ENCODE measurements around the gene XXYLT1.

DNA sequence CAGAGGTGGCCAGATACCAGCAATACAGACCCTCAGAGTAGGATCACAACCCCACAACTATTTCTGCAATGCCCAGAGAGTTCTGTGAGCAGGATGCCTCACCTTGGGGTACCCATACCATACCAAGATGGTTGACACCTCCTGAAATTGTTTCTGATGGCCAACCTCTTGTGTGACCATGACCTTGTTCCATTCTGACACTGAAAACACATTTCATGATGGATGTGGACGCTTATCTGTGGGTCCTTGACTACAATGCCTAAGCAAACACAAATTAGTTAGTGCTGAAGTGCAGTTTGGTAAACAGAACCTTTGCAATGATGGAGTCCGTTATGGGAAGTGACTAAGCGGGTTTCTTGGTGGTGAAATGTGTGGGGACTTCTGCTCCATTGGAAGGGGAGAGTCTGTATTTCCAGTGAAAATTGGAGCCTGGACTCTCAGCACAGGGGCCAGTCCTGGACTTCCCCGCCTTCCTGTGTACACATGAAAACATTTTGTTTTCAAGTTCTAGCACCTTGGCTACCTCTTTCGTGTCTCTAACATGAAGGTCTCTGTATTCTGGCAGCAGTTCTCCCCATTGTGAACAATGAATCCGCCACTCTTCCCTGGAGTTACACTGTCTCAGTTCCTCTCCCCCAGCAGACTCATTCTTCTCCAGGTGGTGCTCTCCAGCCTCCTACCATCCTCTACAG lies 106.2 kb downstream of the XXYLT1 start:
- TF ChIP-seq, protein P1, sequence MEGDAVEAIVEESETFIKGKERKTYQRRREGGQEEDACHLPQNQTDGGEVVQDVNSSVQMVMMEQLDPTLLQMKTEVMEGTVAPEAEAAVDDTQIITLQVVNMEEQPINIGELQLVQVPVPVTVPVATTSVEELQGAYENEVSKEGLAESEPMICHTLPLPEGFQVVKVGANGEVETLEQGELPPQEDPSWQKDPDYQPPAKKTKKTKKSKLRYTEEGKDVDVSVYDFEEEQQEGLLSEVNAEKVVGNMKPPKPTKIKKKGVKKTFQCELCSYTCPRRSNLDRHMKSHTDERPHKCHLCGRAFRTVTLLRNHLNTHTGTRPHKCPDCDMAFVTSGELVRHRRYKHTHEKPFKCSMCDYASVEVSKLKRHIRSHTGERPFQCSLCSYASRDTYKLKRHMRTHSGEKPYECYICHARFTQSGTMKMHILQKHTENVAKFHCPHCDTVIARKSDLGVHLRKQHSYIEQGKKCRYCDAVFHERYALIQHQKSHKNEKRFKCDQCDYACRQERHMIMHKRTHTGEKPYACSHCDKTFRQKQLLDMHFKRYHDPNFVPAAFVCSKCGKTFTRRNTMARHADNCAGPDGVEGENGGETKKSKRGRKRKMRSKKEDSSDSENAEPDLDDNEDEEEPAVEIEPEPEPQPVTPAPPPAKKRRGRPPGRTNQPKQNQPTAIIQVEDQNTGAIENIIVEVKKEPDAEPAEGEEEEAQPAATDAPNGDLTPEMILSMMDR (conservative IDR thresholded peaks at IDR 0.05; ENCODE audit: low read depth, low read length): no peak
- TF ChIP-seq EZH2 (IDR thresholded peaks at IDR 0.05; ENCODE audit: low read length, unreplicated experiment): no peak
